Fibroblast of mammary gland (primary cell): ENCODE data around the gene ZNF862.

Experiments
- DNase-seq: peaks from one replicate; pipeline ENCODE4 v3.0.0-alpha.2; 2010; ENCODE audit warnings: low read depth
- H3K4me3 ChIP-seq: 2 replicates; pipeline ENCODE4 v1.5.1; 2011; ENCODE audit warnings: low read depth, mild to moderate bottlenecking, low read length, moderate library complexity; ENCODE audit not compliant: control insufficient read depth
- TF ChIP-seq, protein P1 (sequence below): conservative IDR thresholded peaks from 2 replicates; pipeline ENCODE4 v1.5.1; 2011; ENCODE audit warnings: low read depth, low read length, inconsistent platforms; ENCODE audit not compliant: control insufficient read depth, insufficient read depth

ZNF862 gene

DNA sequence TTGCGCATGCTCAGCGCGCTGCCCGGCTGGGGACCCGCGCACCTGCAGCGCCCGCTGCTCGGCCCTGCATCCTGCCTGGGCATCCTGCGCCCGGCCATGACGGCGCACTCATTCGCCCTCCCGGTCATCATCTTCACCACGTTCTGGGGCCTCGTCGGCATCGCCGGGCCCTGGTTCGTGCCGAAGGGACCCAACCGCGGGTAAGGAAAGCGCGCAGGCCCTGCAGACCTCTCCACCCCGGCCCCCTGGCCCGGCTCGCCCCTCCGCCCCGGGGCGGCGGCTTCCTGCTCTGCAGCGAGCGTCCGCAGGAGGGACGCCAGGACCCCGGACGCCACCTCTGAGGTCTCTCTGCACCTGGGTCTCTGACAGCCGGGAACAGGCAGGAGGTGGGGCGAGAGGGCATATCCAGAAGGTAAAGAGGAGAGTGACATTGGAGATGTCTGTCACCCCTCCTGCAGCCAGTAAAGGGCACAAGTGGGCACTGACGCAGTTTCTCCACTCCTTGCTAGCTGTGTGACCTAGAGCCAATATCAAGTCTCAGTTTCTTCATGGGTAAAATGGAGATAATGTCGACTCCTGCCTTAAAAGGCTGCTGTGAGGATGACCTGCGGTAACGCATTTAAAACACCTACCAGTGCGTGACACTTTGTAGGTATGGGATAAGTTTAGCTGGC, 35.9 kb downstream of the ZNF862 start:
- TF ChIP-seq, protein P1, sequence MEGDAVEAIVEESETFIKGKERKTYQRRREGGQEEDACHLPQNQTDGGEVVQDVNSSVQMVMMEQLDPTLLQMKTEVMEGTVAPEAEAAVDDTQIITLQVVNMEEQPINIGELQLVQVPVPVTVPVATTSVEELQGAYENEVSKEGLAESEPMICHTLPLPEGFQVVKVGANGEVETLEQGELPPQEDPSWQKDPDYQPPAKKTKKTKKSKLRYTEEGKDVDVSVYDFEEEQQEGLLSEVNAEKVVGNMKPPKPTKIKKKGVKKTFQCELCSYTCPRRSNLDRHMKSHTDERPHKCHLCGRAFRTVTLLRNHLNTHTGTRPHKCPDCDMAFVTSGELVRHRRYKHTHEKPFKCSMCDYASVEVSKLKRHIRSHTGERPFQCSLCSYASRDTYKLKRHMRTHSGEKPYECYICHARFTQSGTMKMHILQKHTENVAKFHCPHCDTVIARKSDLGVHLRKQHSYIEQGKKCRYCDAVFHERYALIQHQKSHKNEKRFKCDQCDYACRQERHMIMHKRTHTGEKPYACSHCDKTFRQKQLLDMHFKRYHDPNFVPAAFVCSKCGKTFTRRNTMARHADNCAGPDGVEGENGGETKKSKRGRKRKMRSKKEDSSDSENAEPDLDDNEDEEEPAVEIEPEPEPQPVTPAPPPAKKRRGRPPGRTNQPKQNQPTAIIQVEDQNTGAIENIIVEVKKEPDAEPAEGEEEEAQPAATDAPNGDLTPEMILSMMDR = no peak
- H3K4me3 ChIP-seq = peak overlapping the region; percentile 65
- no peak for DNase-seq

DNA sequence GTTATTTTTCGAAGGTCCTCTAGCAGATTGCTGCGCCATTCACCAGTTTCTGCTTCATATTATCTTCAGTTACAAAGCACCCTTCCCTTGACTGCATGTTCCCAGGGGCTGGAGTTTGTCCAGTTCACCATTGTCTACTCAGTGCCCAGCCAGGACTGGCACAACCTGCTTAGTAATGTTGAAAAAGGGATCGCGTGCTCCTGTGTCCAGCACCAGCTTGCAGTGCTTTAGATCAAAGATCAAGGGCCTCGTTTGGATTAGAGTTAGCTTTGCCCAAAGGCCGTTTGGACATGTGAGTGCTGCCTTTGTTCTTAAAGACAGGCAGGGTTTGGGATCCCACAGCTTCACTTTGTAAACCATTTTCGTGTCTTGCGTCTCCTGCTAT, 36.5 kb downstream of the ZNF862 start:
- no peak overlapping the region for H3K4me3 ChIP-seq
- no peak for DNase-seq
- TF ChIP-seq, protein P1 = no peak

DNA sequence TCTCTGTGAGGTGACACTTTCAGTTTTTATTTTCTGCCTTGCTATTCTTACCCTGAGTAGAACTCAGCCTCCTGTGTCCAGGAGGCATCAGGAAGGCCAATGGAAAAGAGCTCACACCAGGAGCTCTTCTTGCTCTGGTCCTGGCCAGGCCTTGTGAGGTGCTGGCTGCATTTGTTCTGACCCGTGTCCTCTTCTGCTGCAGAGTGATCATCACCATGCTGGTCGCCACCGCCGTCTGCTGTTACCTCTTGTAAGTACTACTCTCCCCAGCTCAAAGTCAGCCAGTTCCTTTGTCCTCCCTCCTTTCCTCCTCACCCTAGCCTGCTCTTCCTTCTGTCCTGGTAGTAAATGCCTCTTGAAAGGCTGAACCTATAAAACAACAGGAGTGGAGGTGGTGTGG, 37.2 kb downstream of the ZNF862 start:
- DNase-seq = no peak
- TF ChIP-seq, protein P1 = no peak
- H3K4me3 ChIP-seq = no peak overlapping the region

DNA sequence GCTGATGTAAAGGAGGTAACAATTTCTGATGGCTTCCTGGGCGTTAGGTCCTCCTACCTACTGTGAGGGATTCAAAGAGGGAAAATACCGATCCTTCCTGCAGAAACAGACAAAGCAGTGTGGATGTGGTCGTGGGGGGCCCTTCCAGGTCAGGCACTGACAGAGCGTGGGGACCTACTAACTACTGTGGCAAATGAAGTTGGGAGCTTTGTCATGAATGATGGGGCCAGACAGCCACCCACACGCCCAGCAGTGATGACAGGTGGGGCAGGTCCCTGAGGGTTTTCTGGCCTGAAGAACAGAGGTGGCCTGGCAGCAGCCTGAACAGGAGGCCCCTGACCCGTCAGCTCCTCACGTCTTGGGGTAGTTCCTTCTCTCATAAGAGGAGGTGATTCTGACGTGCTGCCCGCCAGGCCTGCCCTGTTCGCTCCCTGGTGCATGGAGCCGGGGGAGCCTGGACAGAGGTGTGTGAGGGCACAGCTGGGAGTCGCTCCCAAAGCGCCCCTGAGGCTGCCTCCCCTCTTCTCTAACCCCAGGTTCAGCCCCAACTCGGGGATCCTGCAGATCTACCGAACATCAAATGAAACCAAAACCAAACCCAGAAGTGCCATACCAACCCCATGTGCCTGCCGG, 39.8 kb downstream of the ZNF862 start:
- no peak for DNase-seq
- H3K4me3 ChIP-seq = no peak overlapping the region
- TF ChIP-seq, protein P1 = no peak

DNA sequence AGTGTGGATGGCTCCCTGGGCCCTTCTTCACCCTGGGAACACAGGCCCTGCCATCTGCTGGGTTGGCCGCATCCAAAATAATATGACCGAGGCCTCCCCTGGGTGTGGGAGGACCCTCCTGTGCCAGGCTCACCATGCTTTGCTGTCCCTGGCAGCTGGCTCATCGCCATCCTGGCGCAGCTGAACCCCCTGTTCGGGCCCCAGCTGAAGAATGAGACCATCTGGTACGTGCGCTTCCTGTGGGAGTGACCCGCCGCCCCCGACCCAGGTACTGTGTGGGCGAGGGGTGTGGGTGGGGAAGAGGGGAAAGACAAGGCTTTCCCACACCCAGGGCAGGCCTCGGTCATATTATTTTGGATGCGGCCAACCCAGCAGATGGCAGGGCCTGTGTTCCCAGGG, 40.3 kb downstream of the ZNF862 start:
- TF ChIP-seq, protein P1 = no peak
- H3K4me3 ChIP-seq = no peak overlapping the region
- DNase-seq = no peak

DNA sequence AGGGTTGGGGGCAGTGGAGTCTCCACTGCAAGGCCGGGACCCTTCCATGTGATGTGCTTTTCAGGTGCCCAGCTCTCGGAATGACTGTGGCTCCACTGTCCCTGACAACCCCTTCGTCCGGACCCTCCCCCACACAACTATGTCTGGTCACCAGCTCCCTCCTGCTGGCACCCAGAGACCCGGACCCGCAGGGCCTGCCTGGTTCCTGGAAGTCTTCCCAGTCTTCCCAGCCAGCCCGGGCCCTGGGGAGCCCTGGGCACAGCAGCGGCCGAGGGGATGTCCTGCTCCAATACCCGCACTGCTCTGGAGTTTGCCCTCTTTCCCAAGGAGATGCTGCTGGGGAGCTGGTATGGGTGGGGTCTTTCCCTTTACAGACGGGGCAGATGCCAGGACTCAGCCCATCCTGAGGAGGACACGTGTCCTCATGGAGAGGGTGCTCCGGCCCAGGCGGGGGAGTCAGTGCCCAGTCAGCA, 41.1 kb downstream of the ZNF862 start:
- TF ChIP-seq, protein P1 = no peak
- DNase-seq = no peak
- no peak overlapping the region for H3K4me3 ChIP-seq
